Measurements from ENCODE around the gene YARS1.

YARS1 gene

GRCh38 chr1:32769524-32770220 lies 47.5 kb downstream of the YARS1 start:
- H3K4me3 ChIP-seq = no peak overlapping the region
- H3K4me1 ChIP-seq = no peaks in the 10 kb centered on the region
- in situ Hi-C loops (cut with MboI; ENCODE audit: low sequenced_read_pairs) = no loop called here
- H3K9me3 ChIP-seq = no peaks in the 10 kb centered on the region
- peaks cover 26% of the 10 kb centered on the region for H3K36me3 ChIP-seq (replicated peaks)
- H3K27me3 ChIP-seq (ENCODE audit: low read depth) = no peaks in the 10 kb centered on the region
- no peak for DNase-seq (ENCODE audit: low spot score in 2 of 2)

- H3K27me3 ChIP-seq (ENCODE audit: low read depth) = no peaks in the 10 kb centered on the region
- H3K9me3 ChIP-seq = no peaks in the 10 kb centered on the region
- H3K36me3 ChIP-seq (replicated peaks) = peaks cover 13% of the 10 kb centered on the region
- in situ Hi-C loops (cut with MboI; ENCODE audit: low sequenced_read_pairs) = no loop called here
- H3K4me3 ChIP-seq = no peak overlapping the region
- no peak for DNase-seq (ENCODE audit: low spot score in 2 of 2)
- H3K4me1 ChIP-seq = no peaks in the 10 kb centered on the region
These were observed 48.9 kb downstream of the YARS1 start for GRCh38 chr1:32768110-32768850.

GRCh38 chr1:32767641-32768040 lies 49.5 kb downstream of the YARS1 start:
- Histone ChIP-seq H3K4me3 (no peak overlapping the region), H3K9me3 (no peaks in the 10 kb centered on the region), H3K27me3 (ENCODE audit: low read depth) (no peaks in the 10 kb centered on the region), H3K4me1 (no peaks in the 10 kb centered on the region), H3K36me3 (replicated peaks) (peaks cover 7% of the 10 kb centered on the region)
- in situ Hi-C loops (cut with MboI; ENCODE audit: low sequenced_read_pairs) = no loop called here
- no peak for DNase-seq (ENCODE audit: low spot score in 2 of 2)

GRCh38 chr1:32767156-32767555 lies 50.0 kb downstream of the YARS1 start:
- DNase-seq (ENCODE audit: low spot score in 2 of 2) = no peak
- peaks cover 2% of the 10 kb centered on the region; the same call in 1 of the 2 replicates for H3K36me3 ChIP-seq (replicated peaks)
- in situ Hi-C loops (cut with MboI; ENCODE audit: low sequenced_read_pairs) = no loop called here
- H3K27me3 ChIP-seq (ENCODE audit: low read depth) = no peaks in the 10 kb centered on the region
- H3K9me3 ChIP-seq = no peaks in the 10 kb centered on the region
- H3K4me1 ChIP-seq = no peaks in the 10 kb centered on the region
- no peak overlapping the region for H3K4me3 ChIP-seq

GRCh38 chr1:32766328-32766972 lies 50.7 kb downstream of the YARS1 start:
- no peaks in the 10 kb centered on the region for H3K4me1 ChIP-seq
- DNase-seq (ENCODE audit: low spot score in 2 of 2) = no peak
- no peaks in the 10 kb centered on the region for H3K27me3 ChIP-seq (ENCODE audit: low read depth)
- no peaks in the 10 kb centered on the region for H3K9me3 ChIP-seq
- peaks cover 2% of the 10 kb centered on the region; the same call in 1 of the 2 replicates for H3K36me3 ChIP-seq (replicated peaks)
- in situ Hi-C loops (cut with MboI; ENCODE audit: low sequenced_read_pairs) = no loop called here
- H3K4me3 ChIP-seq = no peak overlapping the region

GRCh38 chr1:32765570-32766327 lies 51.4 kb downstream of the YARS1 start:
- Histone ChIP-seq H3K36me3 (replicated peaks) (peaks cover 2% of the 10 kb centered on the region; the same call in 1 of the 2 replicates), H3K27me3 (ENCODE audit: low read depth) (no peaks in the 10 kb centered on the region), H3K4me3 (no peak overlapping the region), H3K4me1 (no peaks in the 10 kb centered on the region), H3K9me3 (no peaks in the 10 kb centered on the region)
- in situ Hi-C loops (cut with MboI; ENCODE audit: low sequenced_read_pairs) = no loop called here
- DNase-seq (ENCODE audit: low spot score in 2 of 2) = no peak

GRCh38 chr1:32764826-32765569 lies 52.2 kb downstream of the YARS1 start:
- in situ Hi-C loops (cut with MboI; ENCODE audit: low sequenced_read_pairs) = no loop called here
- H3K27me3 ChIP-seq (ENCODE audit: low read depth) = no peaks in the 10 kb centered on the region
- H3K36me3 ChIP-seq (replicated peaks) = peaks cover 2% of the 10 kb centered on the region; the same call in 1 of the 2 replicates
- peaks cover under 1% of the 10 kb centered on the region for H3K4me1 ChIP-seq
- H3K9me3 ChIP-seq = no peaks in the 10 kb centered on the region
- DNase-seq (ENCODE audit: low spot score in 2 of 2) = no peak
- no peak overlapping the region for H3K4me3 ChIP-seq

GRCh38 chr1:32763221-32763620 lies 53.9 kb downstream of the YARS1 start:
- no peak for DNase-seq (ENCODE audit: low spot score in 2 of 2)
- Histone ChIP-seq H3K4me1 (peaks cover 6% of the 10 kb centered on the region), H3K4me3 (no peak overlapping the region), H3K36me3 (replicated peaks) (no peaks in the 10 kb centered on the region), H3K9me3 (no peaks in the 10 kb centered on the region), H3K27me3 (ENCODE audit: low read depth) (no peaks in the 10 kb centered on the region)
- in situ Hi-C loops (cut with MboI; ENCODE audit: low sequenced_read_pairs) = no loop called here

GRCh38 chr1:32761936-32762335 lies 55.2 kb downstream of the YARS1 start:
- Histone ChIP-seq H3K9me3 (no peaks in the 10 kb centered on the region), H3K4me1 (peaks cover 6% of the 10 kb centered on the region), H3K4me3 (no peak overlapping the region), H3K36me3 (replicated peaks) (no peaks in the 10 kb centered on the region), H3K27me3 (ENCODE audit: low read depth) (no peaks in the 10 kb centered on the region)
- in situ Hi-C loops (cut with MboI; ENCODE audit: low sequenced_read_pairs) = no loop called here
- no peak for DNase-seq (ENCODE audit: low spot score in 2 of 2)

- H3K27me3 ChIP-seq (ENCODE audit: low read depth) = no peaks in the 10 kb centered on the region
- peaks cover 6% of the 10 kb centered on the region for H3K4me1 ChIP-seq
- H3K36me3 ChIP-seq (replicated peaks) = no peaks in the 10 kb centered on the region
- in situ Hi-C loops (cut with MboI; ENCODE audit: low sequenced_read_pairs) = no loop called here
- H3K4me3 ChIP-seq = no peak overlapping the region
- H3K9me3 ChIP-seq = no peaks in the 10 kb centered on the region
- DNase-seq (ENCODE audit: low spot score in 2 of 2) = no peak
These were observed 55.8 kb downstream of the YARS1 start for GRCh38 chr1:32761253-32761877.

- Histone ChIP-seq H3K27me3 (ENCODE audit: low read depth) (no peaks in the 10 kb centered on the region), H3K4me3 (no peak overlapping the region), H3K4me1 (peaks cover 6% of the 10 kb centered on the region), H3K36me3 (replicated peaks) (no peaks in the 10 kb centered on the region), H3K9me3 (no peaks in the 10 kb centered on the region)
- in situ Hi-C loops (cut with MboI; ENCODE audit: low sequenced_read_pairs) = loop anchor here (5.0 kb wide), 1 partner anchor 53 kb away; no protein-coding TSS in a partner anchor
- peak in 1 of 2 experiments; percentile 1 for DNase-seq (ENCODE audit: low spot score in 2 of 2)
These were observed 57.0 kb downstream of the YARS1 start for GRCh38 chr1:32759997-32760623.

- no peak overlapping the region for H3K4me3 ChIP-seq
- in situ Hi-C loops (cut with MboI; ENCODE audit: low sequenced_read_pairs) = loop anchor here (5.0 kb wide), 1 partner anchor 52 kb away; no protein-coding TSS in a partner anchor
- no peaks in the 10 kb centered on the region for H3K36me3 ChIP-seq (replicated peaks)
- peaks cover 6% of the 10 kb centered on the region for H3K4me1 ChIP-seq
- no peaks in the 10 kb centered on the region for H3K9me3 ChIP-seq
- H3K27me3 ChIP-seq (ENCODE audit: low read depth) = no peaks in the 10 kb centered on the region
- DNase-seq (ENCODE audit: low spot score in 2 of 2) = no peak
These were observed 57.6 kb downstream of the YARS1 start for GRCh38 chr1:32759521-32759981.
